DOHH2 (cell line): ENCODE results near the gene LTC4S.
"Not testable (repeated sequence)": the region's sequence is repeated elsewhere in the genome, so short reads cannot be mapped to it uniquely, and the experiment has no call there.

Source experiments
- H3F3A ChIP-seq: fragments of 200-600 bp; sonication (generic), shearing (Covaris generic); 2 replicates; pipeline ENCODE4 v1.6.0; 2016; ENCODE audit warnings: antibody characterized with exemption, mild to moderate bottlenecking; ENCODE audit not compliant: control insufficient read depth, insufficient read depth
- H3K27ac ChIP-seq: fragments of 200-600 bp; sonication (generic); 2 replicates; pipeline ENCODE4 v1.5.1; 2014; ENCODE audit warnings: low read depth, mild to moderate bottlenecking, low read length, moderate library complexity
- H3K27me3 ChIP-seq: fragments of 200-600 bp; sonication (generic); 2 replicates; pipeline ENCODE4 v1.6.1; 2014; ENCODE audit warnings: mild to moderate bottlenecking, low read length, mixed read lengths; ENCODE audit not compliant: control insufficient read depth
- H3K36me3 ChIP-seq: fragments of 200-600 bp; sonication (generic); 2 replicates; pipeline ENCODE4 v1.6.1; 2014; ENCODE audit warnings: mild to moderate bottlenecking, low read length, moderate library complexity, mixed read lengths; ENCODE audit not compliant: control insufficient read depth
- H3K4me1 ChIP-seq: fragments of 200-600 bp; sonication (generic); 2 replicates; pipeline ENCODE4 v1.6.1; 2014; ENCODE audit warnings: mild to moderate bottlenecking, low read length, mixed read lengths; ENCODE audit not compliant: control insufficient read depth
- H3K4me2 ChIP-seq: fragments of 200-600 bp; sonication (generic); 2 replicates; pipeline ENCODE4 v1.6.0; 2014; ENCODE audit warnings: mild to moderate bottlenecking, low read length, moderate library complexity
- H3K4me3 ChIP-seq: fragments of 200-600 bp; sonication (generic); 2 replicates; pipeline ENCODE4 v1.5.1; 2014; ENCODE audit warnings: mild to moderate bottlenecking, low read length, mixed read lengths
- H3K79me2 ChIP-seq: fragments of 200-600 bp; sonication (generic); 2 replicates; pipeline ENCODE4 v1.6.1; 2014; ENCODE audit warnings: mild to moderate bottlenecking, low read length, mixed read lengths; ENCODE audit not compliant: control insufficient read depth
- H3K9me2 ChIP-seq: fragments of 200-600 bp; sonication (generic); replicated peaks from 2 replicates; pipeline ENCODE4 v1.6.1; 2014; ENCODE audit warnings: mild to moderate bottlenecking, low read length, mixed read lengths; ENCODE audit not compliant: control insufficient read depth
- H3K9me3 ChIP-seq: fragments of 200-600 bp; sonication (generic); 2 replicates; pipeline ENCODE4 v1.6.1; 2014; ENCODE audit warnings: antibody characterized with exemption, low read length, mixed read lengths; ENCODE audit not compliant: control insufficient read depth, insufficient read depth
- H4K20me1 ChIP-seq: fragments of 200-600 bp; sonication (generic); 2 replicates; pipeline ENCODE4 v1.6.0; 2014; ENCODE audit warnings: low read depth, mild to moderate bottlenecking, antibody characterized with exemption, low read length, moderate library complexity; ENCODE audit not compliant: control insufficient read depth, insufficient read depth
- EZH2phosphoT487 ChIP-seq: fragments of 200-600 bp; sonication (generic); IDR thresholded peaks from 2 replicates; pipeline ENCODE4 v1.6.1; 2017; ENCODE audit warnings: borderline replicate concordance, mild to moderate bottlenecking, antibody characterized with exemption, low read length, moderate library complexity, mixed read lengths
- TF ChIP-seq, protein P1 (sequence below): fragments of 200-600 bp; sonication (generic); IDR thresholded peaks from one replicate; pipeline ENCODE4 v1.5.1; 2014; ENCODE audit warnings: antibody characterized with exemption, mild to moderate bottlenecking, low read depth, low read length; ENCODE audit not compliant: poor library complexity, severe bottlenecking

The LTC4S gene

DNA sequence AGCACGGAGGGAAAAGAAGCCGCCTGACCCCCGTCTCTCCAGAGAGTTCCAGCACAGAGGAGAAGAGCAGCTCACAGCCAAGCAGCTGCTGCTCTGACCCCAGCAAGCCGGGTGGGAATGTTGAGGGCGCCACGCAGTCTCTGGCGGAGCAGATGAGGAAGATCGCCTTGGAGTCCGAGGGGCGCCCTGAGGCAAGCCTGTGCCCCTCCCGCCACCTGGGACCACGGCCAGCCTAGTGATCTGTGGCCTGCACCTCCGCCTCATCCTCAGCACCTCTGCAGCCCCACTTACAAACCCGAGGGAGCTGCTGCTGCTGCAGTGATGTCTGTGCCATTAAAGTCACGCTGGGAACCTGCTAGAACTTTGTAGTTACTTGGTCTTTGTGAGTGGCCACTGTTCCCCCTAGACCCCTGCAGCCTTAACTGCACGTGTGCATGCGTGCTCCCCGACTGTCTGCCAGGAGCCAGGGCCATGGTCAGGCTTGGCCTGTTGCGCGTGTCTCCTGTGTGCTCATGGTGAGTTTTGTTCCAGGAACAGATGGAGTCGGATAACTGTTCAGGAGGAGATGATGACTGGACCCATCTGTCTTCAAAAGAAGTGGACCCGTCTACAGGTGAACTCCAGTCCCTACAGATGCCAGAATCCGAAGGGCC, 39.4 kb downstream of the LTC4S start:
- Histone ChIP-seq H4K20me1 (no peaks in the 10 kb centered on the region), H3K9me3 (no peaks in the 10 kb centered on the region), H3K36me3 (peaks cover 59% of the 10 kb centered on the region)

DNA sequence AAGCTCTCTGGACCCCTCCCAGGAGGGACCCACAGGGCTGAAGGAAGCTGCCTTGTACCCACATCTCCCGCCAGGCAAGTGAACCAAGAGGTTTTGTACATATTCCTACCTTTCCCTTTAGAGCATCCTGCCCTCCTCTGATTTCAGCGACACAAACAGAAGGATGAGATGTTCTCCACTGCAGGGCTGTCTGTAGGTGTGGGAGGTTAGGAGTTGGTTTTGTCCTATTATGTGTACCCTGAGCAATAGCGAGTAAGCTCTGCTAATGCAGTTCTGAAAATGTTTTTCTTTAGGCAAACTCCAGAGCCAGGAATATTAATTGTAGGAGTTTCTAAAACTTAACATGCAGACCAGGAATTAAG, 39.9 kb downstream of the LTC4S start:
- H3K4me3 ChIP-seq, result no peak overlapping the region
- no peaks in the 10 kb centered on the region for H3K9me3 ChIP-seq
- H3K36me3 ChIP-seq, result peaks cover 57% of the 10 kb centered on the region
- no peaks in the 10 kb centered on the region for H3K9me2 ChIP-seq
- H3K4me1 ChIP-seq, result no peaks in the 10 kb centered on the region
- no peaks in the 10 kb centered on the region for H4K20me1 ChIP-seq
- no peaks in the 10 kb centered on the region for H3K79me2 ChIP-seq
- no peak for TF ChIP-seq EZH2phosphoT487
- TF ChIP-seq, protein P1, sequence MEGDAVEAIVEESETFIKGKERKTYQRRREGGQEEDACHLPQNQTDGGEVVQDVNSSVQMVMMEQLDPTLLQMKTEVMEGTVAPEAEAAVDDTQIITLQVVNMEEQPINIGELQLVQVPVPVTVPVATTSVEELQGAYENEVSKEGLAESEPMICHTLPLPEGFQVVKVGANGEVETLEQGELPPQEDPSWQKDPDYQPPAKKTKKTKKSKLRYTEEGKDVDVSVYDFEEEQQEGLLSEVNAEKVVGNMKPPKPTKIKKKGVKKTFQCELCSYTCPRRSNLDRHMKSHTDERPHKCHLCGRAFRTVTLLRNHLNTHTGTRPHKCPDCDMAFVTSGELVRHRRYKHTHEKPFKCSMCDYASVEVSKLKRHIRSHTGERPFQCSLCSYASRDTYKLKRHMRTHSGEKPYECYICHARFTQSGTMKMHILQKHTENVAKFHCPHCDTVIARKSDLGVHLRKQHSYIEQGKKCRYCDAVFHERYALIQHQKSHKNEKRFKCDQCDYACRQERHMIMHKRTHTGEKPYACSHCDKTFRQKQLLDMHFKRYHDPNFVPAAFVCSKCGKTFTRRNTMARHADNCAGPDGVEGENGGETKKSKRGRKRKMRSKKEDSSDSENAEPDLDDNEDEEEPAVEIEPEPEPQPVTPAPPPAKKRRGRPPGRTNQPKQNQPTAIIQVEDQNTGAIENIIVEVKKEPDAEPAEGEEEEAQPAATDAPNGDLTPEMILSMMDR, result no peak
- H3K4me2 ChIP-seq, result no peak overlapping the region
- no peaks in the 10 kb centered on the region for H3F3A ChIP-seq
- H3K27me3 ChIP-seq, result no peaks in the 10 kb centered on the region
- H3K27ac ChIP-seq, result no peak overlapping the region

More for the DNA sequence above, 39.4 kb downstream of the LTC4S start:
- H3K9me2 ChIP-seq, result no peaks in the 10 kb centered on the region
- no peak overlapping the region for H3K4me3 ChIP-seq
- H3K27me3 ChIP-seq, result no peaks in the 10 kb centered on the region
- no peaks in the 10 kb centered on the region for H3K4me1 ChIP-seq
- no peak overlapping the region for H3K27ac ChIP-seq
- H3F3A ChIP-seq, result no peaks in the 10 kb centered on the region
- H3K4me2 ChIP-seq, result no peak overlapping the region
- TF ChIP-seq, protein P1, result no peak
- TF ChIP-seq EZH2phosphoT487, result no peak
- H3K79me2 ChIP-seq, result no peaks in the 10 kb centered on the region

GRCh38 chr5:179834120-179834519, 40.3 kb downstream of the LTC4S start:
- Histone ChIP-seq H4K20me1 (no peaks in the 10 kb centered on the region), H3K4me2 (no peak overlapping the region), H3K27me3 (no peaks in the 10 kb centered on the region), H3K79me2 (no peaks in the 10 kb centered on the region), H3F3A (no peaks in the 10 kb centered on the region), H3K36me3 (peaks cover 53% of the 10 kb centered on the region), H3K27ac (no peak overlapping the region), H3K9me3 (no peaks in the 10 kb centered on the region), H3K4me1 (no peaks in the 10 kb centered on the region), H3K4me3 (no peak overlapping the region), H3K9me2 (no peaks in the 10 kb centered on the region)
- TF ChIP-seq, protein P1, result no peak
- no peak for TF ChIP-seq EZH2phosphoT487

DNA sequence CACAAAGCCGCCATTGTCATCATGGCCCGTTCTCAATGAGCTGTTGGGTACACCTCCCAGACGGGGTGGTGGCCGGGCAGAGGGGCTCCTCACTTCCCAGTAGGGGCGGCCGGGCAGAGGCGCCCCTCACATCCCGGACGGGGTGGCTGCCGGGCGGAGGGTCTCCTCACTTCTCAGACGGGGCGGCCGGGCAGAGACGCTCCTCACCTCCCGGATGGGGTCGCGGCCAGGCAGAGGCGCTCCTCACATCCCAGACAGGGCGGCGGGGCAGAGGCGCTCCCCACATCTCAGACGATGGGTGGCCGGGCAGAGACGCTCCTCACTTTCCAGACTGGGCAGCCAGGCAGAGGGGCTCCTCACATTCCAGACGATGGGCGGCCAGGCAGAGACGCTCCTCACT, 41.1 kb downstream of the LTC4S start:
- not testable (repeated sequence) for H3K27ac ChIP-seq, H3F3A ChIP-seq, H3K27me3 ChIP-seq, H3K9me2 ChIP-seq, H4K20me1 ChIP-seq, H3K4me2 ChIP-seq, H3K4me1 ChIP-seq, H3K4me3 ChIP-seq, H3K9me3 ChIP-seq, H3K79me2 ChIP-seq
- H3K36me3 ChIP-seq, result peaks cover 52% of the 10 kb centered on the region
